HG03575 (cell line): Measurements from ENCODE around the gene MRI1.
"Not testable (repeated sequence)": the region's sequence is repeated elsewhere in the genome, so short reads cannot be mapped to it uniquely, and the experiment has no call there.

Experiments used
- ATAC-seq: cut with Tn5 transposase; IDR thresholded peaks from one replicate; pipeline ENCODE4 v1.9.1; 2021; ENCODE audit not compliant: unreplicated experiment, insufficient number of reproducible peaks, low FRiP score; ENCODE audit errors: extremely low read depth

MRI1 gene

GRCh38 chr19:13784731-13785452 is 20.6 kb downstream of the MRI1 start:
- ATAC-seq = no peak

GRCh38 chr19:13788991-13789390 is 24.7 kb downstream of the MRI1 start:
- no peak for ATAC-seq

GRCh38 chr19:13790354-13790753 is 26.0 kb downstream of the MRI1 start:
- no peak for ATAC-seq

GRCh38 chr19:13793317-13793716 is 29.0 kb downstream of the MRI1 start:
- not testable (repeated sequence) for ATAC-seq

GRCh38 chr19:13794398-13794756 is 30.1 kb downstream of the MRI1 start:
- ATAC-seq = no peak

- peak; percentile 91 for ATAC-seq
Observed at GRCh38 chr19:13794757-13795589, 30.7 kb downstream of the MRI1 start, which contains the start of gene ZSWIM4. ZSWIM4 (plus strand) TSS chr19:13795443; CDS start chr19:13795649, 206 bp downstream.

- ATAC-seq = no peak
Observed at GRCh38 chr19:13795595-13796300, 31.4 kb downstream of the MRI1 start.

- ATAC-seq = no peak
Observed at GRCh38 chr19:13796301-13797057, 32.2 kb downstream of the MRI1 start.

- ATAC-seq = no peak
Observed at GRCh38 chr19:13797058-13797440, 32.7 kb downstream of the MRI1 start.

GRCh38 chr19:13797870-13798269 is 33.5 kb downstream of the MRI1 start:
- no peak for ATAC-seq

GRCh38 chr19:13799669-13800068 is 35.3 kb downstream of the MRI1 start:
- no peak for ATAC-seq

GRCh38 chr19:13803038-13803437 is 38.7 kb downstream of the MRI1 start:
- no peak for ATAC-seq

- ATAC-seq = no peak
Observed at GRCh38 chr19:13804830-13805683, 40.7 kb downstream of the MRI1 start.

- ATAC-seq = no peak
Observed at GRCh38 chr19:13806728-13807127, 42.4 kb downstream of the MRI1 start.

GRCh38 chr19:13807421-13808021 is 43.2 kb downstream of the MRI1 start:
- ATAC-seq = no peak

GRCh38 chr19:13808856-13809255 is 44.5 kb downstream of the MRI1 start:
- ATAC-seq = no peak

GRCh38 chr19:13812544-13812943 is 48.2 kb downstream of the MRI1 start:
- ATAC-seq = no peak

GRCh38 chr19:13813147-13813546 is 48.8 kb downstream of the MRI1 start:
- no peak for ATAC-seq
